IPS-NIHi7 (cell line): Measurements from ENCODE around the gene NR4A3.

Experiments
- DNase-seq: peaks from one replicate; pipeline ENCODE4 v3.0.0; 2012; ENCODE audit warnings: mixed read lengths; ENCODE audit errors: extremely low spot score

The NR4A3 gene

GRCh38 chr9:99814359-99814758 lies 7.3 kb upstream of the NR4A3 start:
- DNase-seq, result no peak

- DNase-seq, result no peak
Measured at GRCh38 chr9:99816392-99816791, 5.3 kb upstream of the NR4A3 start.

GRCh38 chr9:99818500-99818899 lies 3.2 kb upstream of the NR4A3 start:
- DNase-seq, result no peak

- peak; percentile 76 for DNase-seq
Measured at GRCh38 chr9:99819123-99819855, 2.4 kb upstream of the NR4A3 start.

GRCh38 chr9:99819856-99820684 lies 1.6 kb upstream of the NR4A3 start:
- peak; percentile 88 for DNase-seq

GRCh38 chr9:99820685-99821395 lies 845 bp upstream of the NR4A3 start:
- no peak for DNase-seq

GRCh38 chr9:99822109-99822805 lies 572 bp downstream of the NR4A3 start:
- DNase-seq, result no peak

GRCh38 chr9:99822806-99823591 lies 1.3 kb downstream of the NR4A3 start:
- no peak for DNase-seq

- DNase-seq, result no peak
Measured at GRCh38 chr9:99823681-99824377, 2.1 kb downstream of the NR4A3 start.

GRCh38 chr9:99824378-99825171 lies 2.9 kb downstream of the NR4A3 start:
- peak; percentile 70 for DNase-seq

- DNase-seq, result peak; percentile 39
Measured at GRCh38 chr9:99825172-99826046, 3.7 kb downstream of the NR4A3 start.

- DNase-seq, result no peak
Measured at GRCh38 chr9:99826579-99826978, 4.9 kb downstream of the NR4A3 start.

GRCh38 chr9:99827244-99827643 lies 5.6 kb downstream of the NR4A3 start:
- no peak for DNase-seq

- no peak for DNase-seq
Measured at GRCh38 chr9:99828054-99828416, 6.3 kb downstream of the NR4A3 start.

GRCh38 chr9:99828417-99829176 lies 6.9 kb downstream of the NR4A3 start:
- DNase-seq, result peak; percentile 40

- DNase-seq, result no peak
Measured at GRCh38 chr9:99831857-99832557, 10.3 kb downstream of the NR4A3 start.

GRCh38 chr9:99832558-99832864 lies 10.8 kb downstream of the NR4A3 start:
- no peak for DNase-seq
